Aorta (tissue), 5 donors: ENCODE data around the gene RUNX1. TPM values are rescaled to one million over a fixed set of nuclear protein-coding genes. Genes with fewer than 3 reads are reported as not detected.
A peak's percentile ranks its signal among the peaks of the same experiment; 100 is the strongest.

ENCODE experiments used
- ATAC-seq: fragments of 200-7000 bp; cut with Tn5 transposase; one replicate; pipeline ENCODE4 v1.9.1; 2022; ENCODE audit warnings: moderate library complexity; ENCODE audit not compliant: low FRiP score
- DNase-seq, 2 donors: peaks; one replicate each; pipeline ENCODE4 v3.0.0-alpha.2; 2020
- H3K27ac ChIP-seq, 2 donors: one replicate each; pipeline ENCODE4 v1.5.1; 2013; ENCODE audit warnings: low read length in 2 of 2, mild to moderate bottlenecking in 2 of 2, moderate library complexity in 2 of 2, control low read depth in 1 of 2, inconsistent platforms in 1 of 2, low read depth in 1 of 2
- H3K27me3 ChIP-seq, 2 donors: one replicate each; pipeline ENCODE4 v1.6.1; 2013; ENCODE audit warnings: control low read depth in 1 of 2, low read length in 1 of 2, mild to moderate bottlenecking in 1 of 2, moderate library complexity in 1 of 2; ENCODE audit not compliant: insufficient read depth in 2 of 2, control insufficient read depth in 1 of 2
- H3K36me3 ChIP-seq, 2 donors: one replicate each; pipeline ENCODE4 v1.6.1; 2013; ENCODE audit warnings: control low read depth in 1 of 2, low read length in 1 of 2, mild to moderate bottlenecking in 1 of 2; ENCODE audit not compliant: insufficient read depth in 2 of 2, control insufficient read depth in 1 of 2
- H3K4me1 ChIP-seq, 2 donors: one replicate each; pipeline ENCODE4 v1.6.1; 2013; ENCODE audit warnings: low read length in 2 of 2, control low read depth in 1 of 2, mild to moderate bottlenecking in 1 of 2, moderate library complexity in 1 of 2; ENCODE audit not compliant: insufficient read depth in 2 of 2, control insufficient read depth in 1 of 2
- H3K4me3 ChIP-seq, 2 donors: one replicate each; pipeline ENCODE4 v1.5.1; 2013; ENCODE audit warnings: low read length in 2 of 2, control low read depth in 1 of 2, mild to moderate bottlenecking in 1 of 2
- H3K9me3 ChIP-seq: one replicate; pipeline ENCODE4 v1.6.1; 2013; ENCODE audit warnings: mild to moderate bottlenecking, low read length; ENCODE audit not compliant: control insufficient read depth
- WGBS, 2 donors: extraction: QIAGEN DNeasy Blood & Tissue Kit; methylation state at CpG; one replicate each; pipeline ENCODE4 v1.1.7; 2013; 5-methylcytosine and 5-hydroxymethylcytosine counted together
- intact Hi-C, 2 donors: fragments of 100-400 bp; cut with DNase I; formaldehyde crosslinking; loops; one replicate each; pipeline versions ENCODE4 v1.14.2 to v1.15.0; 2022
- polyA plus RNA-seq, 2 donors: library from polyadenylated mRNA; stranded (reverse); fragments of 200-250 nt; gene quantifications; one replicate each; pipeline ENCODE4 v1.2.3, GENCODE V29; 2013
- total RNA-seq, 2 donors: library from RNA; stranded (reverse); fragmentation: NEBNext Ultra II Directional; extraction: Animal tissue kit (Norgen Biotek cat#: 25700); gene quantifications; one replicate each; pipeline ENCODE4 v1.2.1, GENCODE V29; 2021
- donor health status: healthy with polysubstance abuse.
- donor health status: Bipolar disorder and iron deficiency.
- donor health status: DM: no; HTN: no; CAD: no.
- donor health status: DM: no; HTN: no; CAD: no.
- donor health status: DM: yes; HTN: yes; CAD: no.

Gene RUNX1
- total and polyA plus RNA-seq, 4 donors = 2.9 to 128 (median 31.6) TPM

DNA sequence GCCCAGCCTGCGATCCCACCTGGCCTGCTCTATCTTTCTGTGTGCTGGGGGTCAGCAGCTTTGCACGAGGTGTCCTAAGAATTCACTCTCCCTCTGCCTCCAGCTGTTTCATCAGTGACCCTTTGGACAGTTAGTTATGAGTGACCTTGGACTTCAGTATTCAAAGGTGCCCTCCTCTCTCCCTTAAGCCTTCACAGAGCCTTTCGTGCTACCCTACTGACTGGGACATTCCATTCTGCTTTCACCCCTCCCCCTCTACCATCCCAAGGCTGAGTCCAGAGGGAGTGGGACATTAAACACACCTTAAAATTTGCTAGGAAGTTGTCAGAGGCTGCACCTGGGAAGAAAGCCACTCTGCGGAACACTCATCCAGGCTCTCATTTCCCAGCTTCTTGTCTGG is 208.4 kb downstream of the RUNX1 start:
- peaks cover 0 to 4% of the 10 kb centered on the region in 2 donors for H3K4me1 ChIP-seq
- WGBS, 2 donors = 93 to 99% methylated on average over 4 of the region's 4 CpGs
- intact Hi-C loops = no loop called here
- DNase-seq (no peak), ATAC-seq (no peak)
- no peaks in the 10 kb centered on the region for H3K9me3 ChIP-seq
- no peak overlapping the region for H3K27ac ChIP-seq
- peaks cover 0 to 1% of the 10 kb centered on the region in 2 donors for H3K36me3 ChIP-seq
- no peaks in the 10 kb centered on the region for H3K27me3 ChIP-seq
- H3K4me3 ChIP-seq = no peak overlapping the region

- WGBS, 2 donors = 86 to 89% methylated on average over 14 of the region's 14 CpGs
- ATAC-seq = no peak
Observed at GRCh38 chr21:34838956-34839820, 209.9 kb downstream of the RUNX1 start.

GRCh38 chr21:34836933-34837505 is 212.1 kb downstream of the RUNX1 start:
- intact Hi-C loops = no loop called here
- Histone ChIP-seq H3K4me3 (no peak overlapping the region), H3K9me3 (no peaks in the 10 kb centered on the region), H3K36me3 (peaks cover 0 to 1% of the 10 kb centered on the region in 2 donors), H3K27me3 (no peaks in the 10 kb centered on the region), H3K27ac (no peak overlapping the region), H3K4me1 (no peaks in the 10 kb centered on the region)
- ATAC-seq (no peak), DNase-seq (no peak)
- WGBS, 2 donors = 57 to 59% methylated on average over 4 of the region's 4 CpGs

More at GRCh38 chr21:34838956-34839820, 209.9 kb downstream of the RUNX1 start:
- intact Hi-C loops = no loop called here
- Histone ChIP-seq H3K27me3 (no peaks in the 10 kb centered on the region), H3K4me1 (no peaks in the 10 kb centered on the region), H3K27ac (no peak overlapping the region), H3K36me3 (peaks cover 0 to 1% of the 10 kb centered on the region in 2 donors), H3K9me3 (no peaks in the 10 kb centered on the region), H3K4me3 (no peak overlapping the region)
- no peak for DNase-seq

DNA sequence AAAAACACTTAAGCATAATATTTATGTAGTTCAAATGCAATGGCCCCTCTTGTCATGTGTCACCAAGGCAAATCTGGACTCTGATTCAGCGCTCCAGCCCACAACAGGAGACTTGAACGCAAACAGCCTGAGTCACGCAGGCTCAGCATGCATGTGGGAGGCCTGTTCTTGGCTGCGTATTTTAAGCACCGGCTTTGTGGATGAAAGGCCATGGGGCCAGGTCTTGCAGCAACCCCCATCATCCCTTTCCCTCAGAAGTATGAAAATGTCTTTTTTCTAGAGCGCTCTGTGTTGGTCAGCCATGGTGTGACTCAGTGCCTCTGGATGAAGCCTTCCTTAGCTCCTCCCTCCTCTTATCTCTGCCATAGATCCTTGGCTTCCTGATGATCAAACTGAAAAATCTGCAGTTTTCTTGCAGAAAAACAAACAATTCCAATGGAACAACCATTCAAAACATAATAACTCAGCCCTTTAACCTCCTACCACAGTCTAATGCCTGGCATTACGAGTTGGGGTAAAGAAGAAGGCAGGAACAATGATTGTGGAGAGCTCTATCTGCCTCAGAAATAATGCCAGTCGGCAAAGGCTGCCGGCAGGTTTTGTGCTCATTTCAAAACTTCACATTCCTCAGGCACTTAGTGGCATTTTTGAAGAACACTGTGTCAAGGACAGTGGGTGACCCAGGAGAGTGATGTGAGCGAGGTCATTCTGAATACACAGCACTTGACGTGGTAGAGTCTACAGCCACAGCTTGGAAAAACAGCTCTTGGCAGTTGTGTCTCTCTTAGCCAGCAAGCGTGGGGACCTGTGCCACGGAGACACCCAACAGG is 212.8 kb downstream of the RUNX1 start:
- Histone ChIP-seq H3K27ac (peak overlapping the region in 1 of 2 donors; percentile 42), H3K4me1 (no peaks in the 10 kb centered on the region), H3K4me3 (no peak overlapping the region), H3K36me3 (peaks cover 0 to 1% of the 10 kb centered on the region in 2 donors), H3K27me3 (no peaks in the 10 kb centered on the region), H3K9me3 (no peaks in the 10 kb centered on the region)
- intact Hi-C loops = no loop called here
- 55 to 63% methylated on average over 13 of the region's 13 CpGs for WGBS, 2 donors
- DNase-seq = peak; percentile 86 to 88
- ATAC-seq = peak; percentile 71

DNA sequence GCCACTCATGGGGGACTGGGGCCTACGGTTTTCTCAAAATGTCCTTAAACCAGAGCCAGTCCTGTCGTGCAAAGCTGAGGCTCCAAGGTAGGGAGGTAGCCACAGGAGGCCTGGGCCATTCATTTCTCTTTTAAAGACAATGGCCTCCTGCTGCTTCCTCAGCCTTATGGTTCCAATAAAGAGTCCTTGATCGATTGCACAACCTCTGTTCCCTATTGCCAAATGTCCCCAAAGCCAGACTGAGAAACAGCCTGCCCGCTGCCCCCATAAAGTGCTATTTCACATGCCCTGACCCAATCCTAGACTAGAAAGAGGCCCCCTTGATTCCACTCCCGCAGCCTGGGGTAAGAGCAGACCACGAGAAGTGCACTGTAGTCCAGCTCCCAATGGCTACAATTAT is 213.6 kb downstream of the RUNX1 start:
- H3K27me3 ChIP-seq = no peaks in the 10 kb centered on the region
- peaks cover 0 to 1% of the 10 kb centered on the region in 2 donors for H3K36me3 ChIP-seq
- H3K4me1 ChIP-seq = no peaks in the 10 kb centered on the region
- 77 to 84% methylated on average over 6 of the region's 6 CpGs for WGBS, 2 donors
- intact Hi-C loops = no loop called here
- DNase-seq (no peak), ATAC-seq (peak; percentile 68)
- no peak overlapping the region for H3K4me3 ChIP-seq
- H3K9me3 ChIP-seq = no peaks in the 10 kb centered on the region
- H3K27ac ChIP-seq = peak overlapping the region in 1 of 2 donors; percentile 38

GRCh38 chr21:34834852-34835501 is 214.1 kb downstream of the RUNX1 start:
- H3K4me3 ChIP-seq = no peak overlapping the region
- H3K27ac ChIP-seq = no peak overlapping the region
- DNase-seq (no peak), ATAC-seq (no peak)
- no peaks in the 10 kb centered on the region for H3K9me3 ChIP-seq
- intact Hi-C loops = no loop called here
- H3K4me1 ChIP-seq = no peaks in the 10 kb centered on the region
- peaks cover 0 to 1% of the 10 kb centered on the region in 2 donors for H3K36me3 ChIP-seq
- WGBS, 2 donors = 89 to 90% methylated on average over 11 of the region's 11 CpGs
- H3K27me3 ChIP-seq = no peaks in the 10 kb centered on the region

- Histone ChIP-seq H3K27ac (no peak overlapping the region), H3K9me3 (no peaks in the 10 kb centered on the region), H3K4me1 (no peaks in the 10 kb centered on the region), H3K4me3 (no peak overlapping the region), H3K27me3 (no peaks in the 10 kb centered on the region), H3K36me3 (no peaks in the 10 kb centered on the region)
- 92 to 97% methylated on average over 9 of the region's 9 CpGs for WGBS, 2 donors
- DNase-seq (no peak), ATAC-seq (no peak)
- intact Hi-C loops = no loop called here
Observed at GRCh38 chr21:34834290-34834689, 214.8 kb downstream of the RUNX1 start.

DNA sequence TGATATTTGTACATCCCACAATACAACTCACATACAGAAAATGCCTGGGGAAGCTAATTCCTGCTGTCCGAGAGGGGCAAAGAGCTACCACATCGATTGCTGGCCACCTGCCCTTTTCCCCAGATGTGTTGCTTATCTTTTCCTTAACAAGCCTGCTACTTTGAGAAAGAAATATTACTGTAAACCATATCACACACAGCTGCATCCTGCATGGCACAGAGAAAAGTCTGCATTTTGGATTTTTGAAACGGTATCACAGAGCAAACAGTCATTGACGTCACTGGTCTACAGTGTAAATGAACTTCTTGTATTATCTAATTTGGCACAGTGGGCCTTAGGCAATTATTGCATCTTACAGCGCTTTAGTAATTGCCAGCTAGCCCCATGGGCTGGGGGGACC is 215.6 kb downstream of the RUNX1 start:
- no peaks in the 10 kb centered on the region for H3K4me1 ChIP-seq
- H3K27ac ChIP-seq = no peak overlapping the region
- no peaks in the 10 kb centered on the region for H3K36me3 ChIP-seq
- WGBS, 2 donors = 84 to 86% methylated on average over 5 of the region's 5 CpGs
- ATAC-seq (no peak), DNase-seq (no peak)
- intact Hi-C loops = no loop called here
- no peaks in the 10 kb centered on the region for H3K27me3 ChIP-seq
- H3K9me3 ChIP-seq = no peaks in the 10 kb centered on the region
- no peak overlapping the region for H3K4me3 ChIP-seq
